A549 (cell line): Measurements from ENCODE around the gene SATB2.

Source experiments
- FOSL2 ChIP-seq, 2 experiments: fragments of 450-650 bp in 1 of 2; fragments of >200 bp in 1 of 2; sonication (Bioruptor Twin) in 1 of 2; formaldehyde crosslinking; IDR thresholded peaks; 2 replicates each; pipeline versions ENCODE4 v1.5.0 to v1.6.1; 2016 to 2020; ENCODE audit warnings: mild to moderate bottlenecking in 1 of 2, moderate library complexity in 1 of 2
- GATA3 ChIP-seq: IDR thresholded peaks from 2 replicates; pipeline ENCODE4 v1.6.1; 2012; ENCODE audit warnings: borderline replicate concordance
- MYC ChIP-seq: IDR thresholded peaks from 2 replicates; pipeline ENCODE4 v1.6.1; 2012; ENCODE audit warnings: mild to moderate bottlenecking, inconsistent platforms, low read length, improper control_type of control experiment, borderline replicate concordance
- POLR2A ChIP-seq: IDR thresholded peaks from 2 replicates; pipeline ENCODE4 v1.6.1; 2012; ENCODE audit warnings: mild to moderate bottlenecking, low read length
- REST ChIP-seq: fragments of 200-600 bp; sonication (generic); IDR thresholded peaks from 2 replicates; pipeline ENCODE4 v1.6.1; 2016; ENCODE audit warnings: antibody characterized with exemption, mild to moderate bottlenecking, moderate library complexity
- ZSCAN20 ChIP-seq: fragments of 250-450 bp; sonication (Bioruptor Pico); IDR thresholded peaks from 2 replicates; pipeline ENCODE4 v1.8.0; 2022; ENCODE audit warnings: mild to moderate bottlenecking, moderate library complexity

DNA sequence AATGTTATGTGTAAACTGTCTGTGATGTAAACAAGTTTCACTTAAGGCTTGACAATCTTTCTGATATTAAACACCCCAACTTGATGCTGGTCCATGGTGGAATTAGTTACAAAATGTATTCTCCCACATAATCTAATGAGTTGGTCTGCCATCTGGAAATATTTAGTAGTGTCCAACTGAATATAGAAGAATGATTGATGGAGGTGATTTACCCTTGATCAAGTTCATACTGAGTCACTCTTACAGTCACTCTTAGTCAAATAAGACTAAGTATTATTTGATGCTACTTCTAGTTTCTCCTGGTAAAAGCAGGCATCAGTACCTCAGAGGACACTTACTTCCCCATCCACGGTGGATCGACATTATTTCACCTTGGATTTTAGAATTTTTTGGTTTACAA, 198.1 kb downstream of the SATB2 start:
- no peak for TF ChIP-seq FOSL2 (IDR thresholded peaks at IDR 0.05)
- no peak for TF ChIP-seq FOSL2 (CRISPR knock-in tag; IDR thresholded peaks at IDR 0.05)
- TF ChIP-seq GATA3 = no peak
- TF ChIP-seq REST = no peak
- TF ChIP-seq ZSCAN20 (CRISPR knock-in tag) = no peak
- no peak for TF ChIP-seq POLR2A
- no peak for TF ChIP-seq MYC
